ENCODE measurements around the gene PCSK9. TPM values are rescaled to one million over a fixed set of nuclear protein-coding genes. Genes with fewer than 3 reads are reported as not detected.

The PCSK9 gene
- total and polyA plus RNA-seq, 2 of the 4 experiments (the other 2 are of a cell fraction): under 0.01 to 0.17 TPM

DNA sequence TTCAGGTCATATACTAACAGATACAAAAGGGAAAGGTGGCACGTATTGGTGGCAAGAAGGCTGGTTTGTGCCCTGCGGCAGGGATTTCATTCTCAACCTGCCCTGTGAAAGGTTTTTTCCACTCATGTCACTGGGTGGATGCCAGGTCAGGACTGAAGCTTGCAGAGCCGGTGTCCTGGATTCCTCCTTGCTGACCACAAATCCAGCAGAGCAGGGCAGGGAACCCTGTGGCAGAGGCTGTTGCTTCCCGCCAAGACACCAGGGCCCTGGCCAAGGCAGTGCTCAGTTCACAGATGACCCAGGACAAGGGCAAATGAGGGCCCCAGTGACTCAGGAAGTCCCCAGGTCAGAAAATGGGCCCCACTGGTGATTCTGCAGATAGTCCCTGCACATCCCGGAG lies 24.2 kb upstream of the PCSK9 start:
- Histone ChIP-seq H4K91ac (ENCODE audit: insufficient read depth, low read depth, low read length) (no peak overlapping the region), H2AK9ac (replicated peaks; ENCODE audit: low read depth, low read length, poor library complexity) (no peak overlapping the region), H3K4me2 (ENCODE audit: low read depth, low read length) (no peak overlapping the region), H2BK5ac (ENCODE audit: low read depth, low read length, poor library complexity, severe bottlenecking) (no peak overlapping the region), H3K9me3 (ENCODE audit: control insufficient read depth, insufficient read depth, low read length) (no peaks in the 10 kb centered on the region), H2BK120ac (ENCODE audit: low read depth, low read length) (no peak overlapping the region), H4K8ac (ENCODE audit: low read depth in 2 of 2, low read length in 2 of 2) (no peak overlapping the region), H3K27ac (ENCODE audit: insufficient read depth, low read length) (no peak overlapping the region), H4K20me1 (ENCODE audit: insufficient read depth, low read length) (no peaks in the 10 kb centered on the region), H2BK20ac (ENCODE audit: low read depth, low read length) (no peak overlapping the region), H2AFZ (replicated peaks; ENCODE audit: low read length, poor library complexity) (no peak overlapping the region), H3K4ac (ENCODE audit: low read depth, low read length) (no peak overlapping the region), H3K9me1 (ENCODE audit: insufficient read depth, low read length) (no peaks in the 10 kb centered on the region), H3K4me3 (ENCODE audit: insufficient read depth, low read depth, low read length) (no peak overlapping the region), H3K9ac (ENCODE audit: low read depth, low read length) (no peak overlapping the region), H3K56ac (ENCODE audit: extremely low read depth, insufficient read depth, low read length) (no peak overlapping the region), H2BK15ac (ENCODE audit: low read depth, low read length) (no peak overlapping the region), H4K5ac (ENCODE audit: low read depth, low read length) (no peak overlapping the region), H3K79me1 (ENCODE audit: low read depth in 1 of 2, low read length in 2 of 2) (no peaks in the 10 kb centered on the region), H3K27me3 (ENCODE audit: control insufficient read depth, insufficient read depth, low read length) (peaks cover 66% of the 10 kb centered on the region), H3K18ac (ENCODE audit: low read depth, low read length) (no peak overlapping the region), H3K23ac (ENCODE audit: low read depth, low read length) (no peak overlapping the region), H3K36me3 (ENCODE audit: control insufficient read depth, insufficient read depth, low read length) (no peaks in the 10 kb centered on the region), H3K4me1 (ENCODE audit: control insufficient read depth, insufficient read depth, low read length) (peaks cover 11% of the 10 kb centered on the region), H3K14ac (replicated peaks; ENCODE audit: low read depth, low read length) (no peak overlapping the region), H2AK5ac (ENCODE audit: low read depth, low read length) (no peak overlapping the region)
- CTCF ChIA-PET: interaction anchor here (1.5 kb wide), 1 partner anchor 70 kb away, joined by 9 read pairs; no protein-coding TSS in a partner anchor
- ATAC-seq (ENCODE audit: low read depth) (no peak), DNase-seq (no peak)
- in situ Hi-C loops (cut with MboI; ENCODE audit: low sequenced_read_pairs) (no loop called here), intact Hi-C loops (cut with micrococcal nuclease) (no loop called here), dilution Hi-C loops (cut with HindIII; ENCODE audit: low sequenced_read_pairs, unreplicated experiment) (no loop called here)
- POLR2A ChIA-PET (ENCODE audit: unreplicated experiment): no interaction called here
- TF ChIP-seq MAZ (IDR thresholded peaks at IDR 0.05; ENCODE audit: borderline replicate concordance, low read depth, low read length): no peak
- TF ChIP-seq FOS (IDR thresholded peaks at IDR 0.05; ENCODE audit: low read depth, low read length): no peak
- BruUV-seq (replicated peaks): no TSS peak
- 90% methylated on average over 2 of the region's 5 CpGs; no CpG with 5 or more reads in 1 of the 2 experiments for WGBS, 2 experiments (ENCODE audit: extremely low coverage in 2 of 2, insufficient read length in 1 of 2)

Measured in IMR-90 (cell line).